Natural killer cell (primary cell): ENCODE measurements around the gene CPLANE1. TPM values are rescaled to one million over a fixed set of nuclear protein-coding genes. Genes with fewer than 3 reads are reported as not detected.
"Not testable (repeated sequence)": the region's sequence is repeated elsewhere in the genome, so short reads cannot be mapped to it uniquely, and the experiment has no call there.

Experiments
- ATAC-seq, 3 donors: fragments of 150-1000 bp in 2 of 3; fragments of 200-7000 bp in 1 of 3; cut with Tn5 transposase; 1 replicate in 1 of 3; 2 replicates in 2 of 3; pipeline ENCODE4 v1.10.0; 2021; ENCODE audit warnings: mild to moderate bottlenecking in 2 of 3, moderate library complexity in 2 of 3
- DNase-seq, 2 donors: peaks; one replicate each; pipeline versions ENCODE4 v3.0.0 to v3.0.0-alpha.2; 2013 to 2021; ENCODE audit warnings: mixed read lengths in 1 of 2
- H3K27ac ChIP-seq: one replicate; pipeline ENCODE4 v1.5.1; 2013; ENCODE audit warnings: mild to moderate bottlenecking, low read length
- H3K27me3 ChIP-seq: one replicate; pipeline ENCODE4 v1.6.1; 2013; ENCODE audit warnings: low read length; ENCODE audit not compliant: control insufficient read depth, insufficient read depth
- H3K36me3 ChIP-seq: one replicate; pipeline ENCODE4 v1.6.1; 2013; ENCODE audit warnings: low read length; ENCODE audit not compliant: control insufficient read depth, insufficient read depth
- H3K4me1 ChIP-seq: one replicate; pipeline ENCODE4 v1.6.1; 2013; ENCODE audit warnings: low read length; ENCODE audit not compliant: control insufficient read depth, insufficient read depth
- H3K4me3 ChIP-seq: one replicate; pipeline ENCODE4 v1.5.1; 2013; ENCODE audit warnings: low read length
- H3K9me3 ChIP-seq: one replicate; pipeline ENCODE4 v1.6.1; 2013; ENCODE audit warnings: low read length; ENCODE audit not compliant: control insufficient read depth, insufficient read depth
- H3K27ac Mint-ChIP-seq, 2 donors: one replicate each; pipeline ENCODE4 v1.8.0; 2022; ENCODE audit warnings: mild to moderate bottlenecking in 2 of 2, mixed read lengths in 2 of 2, moderate library complexity in 1 of 2
- H3K27me3 Mint-ChIP-seq, 2 donors: one replicate each; pipeline ENCODE4 v1.8.0; 2022; ENCODE audit warnings: low read depth in 2 of 2, mixed read lengths in 2 of 2
- H3K36me3 Mint-ChIP-seq: one replicate; pipeline ENCODE4 v1.8.0; 2022; ENCODE audit warnings: mixed read lengths
- H3K4me1 Mint-ChIP-seq, 2 donors: one replicate each; pipeline ENCODE4 v1.8.0; 2022; ENCODE audit warnings: mixed read lengths in 2 of 2
- H3K4me3 Mint-ChIP-seq: one replicate; pipeline ENCODE4 v1.8.0; 2022; ENCODE audit warnings: mild to moderate bottlenecking, moderate library complexity, mixed read lengths
- H3K9me3 Mint-ChIP-seq, 2 donors: one replicate each; pipeline ENCODE4 v1.8.0; 2022; ENCODE audit warnings: mixed read lengths in 2 of 2
- WGBS: methylation state at CpG from one replicate; pipeline ENCODE4 v1.1.7; 2013; ENCODE audit warnings: missing lambda C conversion rate; ENCODE audit not compliant: insufficient coverage; 5-methylcytosine and 5-hydroxymethylcytosine counted together
- intact Hi-C: fragments of 100-400 bp; cut with micrococcal nuclease; formaldehyde crosslinking; loops from one replicate; pipeline ENCODE4 v1.14.2; 2022
- total RNA-seq, 4 donors: library from RNA; stranded (reverse); fragments of 120-200 nt in 1 of 4; gene quantifications; one replicate each; pipeline versions ENCODE4 v1.2.3 to v1.2.4, GENCODE V29; 2013 to 2022
- TF ChIP-seq, protein P1 (sequence below): fragments of 200-600 bp; IDR thresholded peaks from one replicate; pipeline ENCODE4 v1.8.0; 2022; ENCODE audit warnings: antibody characterized with exemption

The CPLANE1 gene
- total RNA-seq, 3 donors from 2014 or later (not counting 1 experiment from before 2014, with no cell fraction given), result 19.3 to 24.7 (median 19.4) TPM

DNA sequence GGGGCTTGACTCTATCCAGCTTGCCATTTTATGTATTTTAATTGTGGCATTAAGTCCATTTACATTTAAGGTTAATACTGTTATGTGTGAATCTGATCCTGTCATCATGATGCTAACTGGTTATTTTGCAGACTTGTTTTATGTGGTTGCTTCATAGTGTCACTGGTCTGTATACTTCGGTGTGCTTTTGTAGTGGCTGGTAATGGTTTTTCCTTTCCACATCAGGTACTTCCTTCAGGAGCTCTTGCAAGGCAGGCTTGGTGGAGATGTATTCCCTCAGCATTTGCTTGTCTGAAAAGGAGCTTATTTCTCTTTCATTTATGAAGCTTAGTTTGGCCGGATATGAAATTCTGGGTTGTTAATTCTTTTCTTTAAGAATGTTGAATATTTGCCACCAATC is 145.9 kb downstream of the CPLANE1 start:
- no peak overlapping the region for H3K27ac ChIP-seq
- intact Hi-C loops, result no loop called here
- H3K4me3 ChIP-seq, result no peak overlapping the region
- H3K36me3 ChIP-seq, result peaks cover 2% of the 10 kb centered on the region
- DNase-seq (no peak), ATAC-seq (no peak)
- H3K4me3 Mint-ChIP-seq, result no peak overlapping the region
- no peaks in the 10 kb centered on the region for H3K9me3 ChIP-seq
- no peaks in the 10 kb centered on the region for H3K4me1 ChIP-seq
- TF ChIP-seq, protein P1, sequence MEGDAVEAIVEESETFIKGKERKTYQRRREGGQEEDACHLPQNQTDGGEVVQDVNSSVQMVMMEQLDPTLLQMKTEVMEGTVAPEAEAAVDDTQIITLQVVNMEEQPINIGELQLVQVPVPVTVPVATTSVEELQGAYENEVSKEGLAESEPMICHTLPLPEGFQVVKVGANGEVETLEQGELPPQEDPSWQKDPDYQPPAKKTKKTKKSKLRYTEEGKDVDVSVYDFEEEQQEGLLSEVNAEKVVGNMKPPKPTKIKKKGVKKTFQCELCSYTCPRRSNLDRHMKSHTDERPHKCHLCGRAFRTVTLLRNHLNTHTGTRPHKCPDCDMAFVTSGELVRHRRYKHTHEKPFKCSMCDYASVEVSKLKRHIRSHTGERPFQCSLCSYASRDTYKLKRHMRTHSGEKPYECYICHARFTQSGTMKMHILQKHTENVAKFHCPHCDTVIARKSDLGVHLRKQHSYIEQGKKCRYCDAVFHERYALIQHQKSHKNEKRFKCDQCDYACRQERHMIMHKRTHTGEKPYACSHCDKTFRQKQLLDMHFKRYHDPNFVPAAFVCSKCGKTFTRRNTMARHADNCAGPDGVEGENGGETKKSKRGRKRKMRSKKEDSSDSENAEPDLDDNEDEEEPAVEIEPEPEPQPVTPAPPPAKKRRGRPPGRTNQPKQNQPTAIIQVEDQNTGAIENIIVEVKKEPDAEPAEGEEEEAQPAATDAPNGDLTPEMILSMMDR, result no peak
- no peaks in the 10 kb centered on the region for H3K4me1 Mint-ChIP-seq
- H3K27me3 ChIP-seq, result no peaks in the 10 kb centered on the region
- H3K36me3 Mint-ChIP-seq, result peaks cover 37% of the 10 kb centered on the region
- H3K9me3 Mint-ChIP-seq, result peaks cover 2 to 9% of the 10 kb centered on the region in 2 donors
- H3K27me3 Mint-ChIP-seq, result no peaks in the 10 kb centered on the region
- H3K27ac Mint-ChIP-seq, result no peak overlapping the region
- 62% methylated on average over 2 of the region's 2 CpGs for WGBS

DNA sequence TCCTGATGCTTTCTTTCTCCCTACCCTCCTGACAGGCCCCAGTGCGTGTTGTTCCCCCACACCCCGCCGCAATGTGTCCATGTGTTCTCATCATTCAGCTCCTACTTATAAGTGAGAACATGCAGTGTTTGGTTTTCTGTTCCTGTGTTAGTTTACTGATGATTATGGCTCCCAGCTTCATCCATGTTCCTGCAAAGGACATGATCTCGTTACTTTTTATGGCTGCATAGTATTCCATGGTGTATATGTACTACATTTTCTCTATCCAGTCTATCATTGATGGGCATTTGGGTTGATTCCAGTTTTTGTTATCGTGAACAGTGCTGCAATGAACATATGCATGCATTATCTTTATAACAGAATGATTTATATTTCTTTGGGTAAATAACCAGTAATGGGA is 149.9 kb downstream of the CPLANE1 start:
- WGBS, result 100% methylated on average over 1 of the region's 5 CpGs
- not testable (repeated sequence) for H3K9me3 Mint-ChIP-seq

DNA sequence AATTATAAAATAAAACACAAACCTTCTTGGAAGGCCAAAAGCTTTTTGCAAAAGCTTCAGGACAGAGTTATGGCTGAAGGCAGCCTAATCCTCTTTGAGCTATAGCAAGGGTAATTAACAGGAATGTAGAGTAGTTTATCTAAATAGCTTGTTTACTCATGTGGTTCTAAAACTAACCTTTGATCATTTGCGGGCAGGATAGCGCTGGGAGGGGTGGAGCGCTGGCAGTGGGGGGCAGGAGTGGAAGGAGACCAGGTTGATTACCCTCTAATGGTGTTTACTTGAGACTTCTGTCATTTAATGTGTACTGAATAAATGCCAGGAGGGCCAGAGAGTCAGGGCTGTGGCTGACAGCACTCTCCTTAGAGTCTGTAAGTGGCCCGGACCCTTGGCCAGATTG is 155.4 kb downstream of the CPLANE1 start:
- peaks cover 18% of the 10 kb centered on the region for H3K36me3 Mint-ChIP-seq
- ATAC-seq, H3K9me3 ChIP-seq, H3K4me3 Mint-ChIP-seq, intact Hi-C loops, H3K27ac ChIP-seq, H3K27me3 Mint-ChIP-seq, H3K36me3 ChIP-seq, H3K9me3 Mint-ChIP-seq, H3K27ac Mint-ChIP-seq, H3K4me1 ChIP-seq, H3K27me3 ChIP-seq, H3K4me1 Mint-ChIP-seq, DNase-seq, H3K4me3 ChIP-seq: not testable (repeated sequence)
- 96% methylated on average over 4 of the region's 4 CpGs for WGBS

More for the DNA sequence above, 149.9 kb downstream of the CPLANE1 start:
- H3K36me3 Mint-ChIP-seq, result peaks cover 45% of the 10 kb centered on the region
- DNase-seq, H3K4me3 ChIP-seq, H3K36me3 ChIP-seq, ATAC-seq, H3K4me1 Mint-ChIP-seq, intact Hi-C loops, H3K27ac ChIP-seq, H3K9me3 ChIP-seq, H3K4me3 Mint-ChIP-seq, H3K27me3 ChIP-seq, H3K27me3 Mint-ChIP-seq, H3K4me1 ChIP-seq, H3K27ac Mint-ChIP-seq: not testable (repeated sequence)

DNA sequence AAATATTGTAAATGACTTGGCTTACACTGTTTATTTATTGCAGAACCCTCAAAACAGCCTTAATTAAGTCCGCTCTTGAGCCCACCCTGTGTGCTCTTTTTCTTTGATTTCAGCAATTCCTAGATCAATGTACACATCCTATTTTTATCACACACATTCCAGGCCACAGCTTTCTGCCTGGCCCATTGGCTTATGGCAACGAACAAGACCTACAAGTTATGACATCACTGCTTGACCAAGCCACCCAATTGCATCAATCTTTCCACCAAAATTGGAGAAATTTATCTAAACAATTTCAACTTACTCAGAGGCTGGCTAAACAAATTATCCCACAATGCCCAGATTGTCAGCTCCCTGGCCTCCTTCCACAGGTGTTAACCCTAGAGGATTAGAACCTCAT is 158.4 kb downstream of the CPLANE1 start:
- ATAC-seq (no peak), DNase-seq (no peak)
- Histone ChIP-seq H3K9me3 (no peaks in the 10 kb centered on the region), H3K27ac (no peak overlapping the region), H3K36me3 (no peaks in the 10 kb centered on the region), H3K4me1 (no peaks in the 10 kb centered on the region), H3K4me3 (no peak overlapping the region), H3K27me3 (no peaks in the 10 kb centered on the region)
- Mint-ChIP-seq H3K4me1 (no peaks in the 10 kb centered on the region), H3K27me3 (no peaks in the 10 kb centered on the region), H3K9me3 (no peaks in the 10 kb centered on the region), H3K27ac (no peak overlapping the region), H3K36me3 (no peaks in the 10 kb centered on the region), H3K4me3 (no peak overlapping the region)
- intact Hi-C loops, result no loop called here
- 97% methylated on average over 2 of the region's 2 CpGs for WGBS
- TF ChIP-seq, protein P1, result no peak
